SU-DHL-6 (cell line): ENCODE measurements around the gene PSMC5.

Experiments used
- EZH2phosphoT487 ChIP-seq: fragments of 200-600 bp; sonication (generic), shearing (Covaris generic); conservative IDR thresholded peaks from 2 replicates; pipeline ENCODE4 v1.6.1; 2018; ENCODE audit warnings: mild to moderate bottlenecking, antibody characterized with exemption, low read length, moderate library complexity, mixed read lengths
- TF ChIP-seq, protein P1 (sequence below): fragments of 200-600 bp; sonication (generic); IDR thresholded peaks from one replicate; pipeline ENCODE4 v1.5.1; 2017; ENCODE audit warnings: antibody characterized with exemption, mild to moderate bottlenecking, low read length, moderate library complexity; ENCODE audit not compliant: insufficient read depth, poor library complexity, severe bottlenecking

DNA sequence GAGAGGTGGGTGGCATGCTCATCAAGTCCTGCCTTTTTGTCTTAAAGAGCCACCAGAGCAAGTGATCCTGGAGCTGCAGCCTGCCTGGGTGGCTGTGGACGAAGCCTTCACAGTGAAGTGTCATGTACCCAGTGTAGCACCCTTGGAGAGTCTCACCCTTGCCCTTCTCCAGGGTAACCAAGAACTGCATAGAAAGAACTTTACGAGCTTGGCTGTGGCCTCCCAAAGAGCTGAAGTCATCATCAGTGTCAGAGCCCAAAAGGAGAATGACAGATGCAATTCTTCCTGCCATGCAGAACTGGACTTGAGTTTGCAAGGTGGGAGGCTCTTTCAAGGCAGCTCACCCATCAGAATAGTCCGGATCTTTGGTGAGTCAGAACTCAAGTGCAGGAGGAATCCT, 32.0 kb downstream of the PSMC5 start:
- TF ChIP-seq, protein P1, sequence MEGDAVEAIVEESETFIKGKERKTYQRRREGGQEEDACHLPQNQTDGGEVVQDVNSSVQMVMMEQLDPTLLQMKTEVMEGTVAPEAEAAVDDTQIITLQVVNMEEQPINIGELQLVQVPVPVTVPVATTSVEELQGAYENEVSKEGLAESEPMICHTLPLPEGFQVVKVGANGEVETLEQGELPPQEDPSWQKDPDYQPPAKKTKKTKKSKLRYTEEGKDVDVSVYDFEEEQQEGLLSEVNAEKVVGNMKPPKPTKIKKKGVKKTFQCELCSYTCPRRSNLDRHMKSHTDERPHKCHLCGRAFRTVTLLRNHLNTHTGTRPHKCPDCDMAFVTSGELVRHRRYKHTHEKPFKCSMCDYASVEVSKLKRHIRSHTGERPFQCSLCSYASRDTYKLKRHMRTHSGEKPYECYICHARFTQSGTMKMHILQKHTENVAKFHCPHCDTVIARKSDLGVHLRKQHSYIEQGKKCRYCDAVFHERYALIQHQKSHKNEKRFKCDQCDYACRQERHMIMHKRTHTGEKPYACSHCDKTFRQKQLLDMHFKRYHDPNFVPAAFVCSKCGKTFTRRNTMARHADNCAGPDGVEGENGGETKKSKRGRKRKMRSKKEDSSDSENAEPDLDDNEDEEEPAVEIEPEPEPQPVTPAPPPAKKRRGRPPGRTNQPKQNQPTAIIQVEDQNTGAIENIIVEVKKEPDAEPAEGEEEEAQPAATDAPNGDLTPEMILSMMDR = no peak
- TF ChIP-seq EZH2phosphoT487 = no peak
